K562 (cell line): ENCODE data around the gene FOXN3. TPM values are rescaled to one million over a fixed set of nuclear protein-coding genes. Genes with fewer than 3 reads are reported as not detected.

Source experiments
- ATAC-seq: fragments of 200-7000 bp; cut with Tn5 transposase; 3 replicates; pipeline ENCODE4 v1.9.1; 2020; ENCODE audit warnings: moderate library complexity
- BruUV-seq: library from RNA; stranded (reverse); fragments of 400-500 nt; replicated peaks from 2 replicates; lab custom pipeline; 2021; lab: Mats Ljungman, UMichigan
- CTCF ChIA-PET: fragments of 300-600 bp; formaldehyde crosslinking; extraction: SDS; loops from one replicate; lab custom pipeline; 2021; ENCODE audit warnings: low intra/inter-chr PET ratio; lab: Yijun Ruan, JAX
- POLR2A ChIA-PET: fragments of 300-600, 350-650 bp; sonication (Branson Sonifier 250); formaldehyde crosslinking; extraction: SDS; loops from one replicate; lab custom pipeline; 2021; ENCODE audit warnings: antibody characterized with exemption, inconsistent platforms; lab: Yijun Ruan, JAX
- DNase-seq, 4 experiments: peaks; one replicate each; pipeline versions ENCODE4 v3.0.0 to v3.0.0-alpha.2; 2011 to 2018; ENCODE audit warnings: low spot score in 3 of 4, mixed read lengths in 3 of 4; ENCODE audit errors: extremely low read depth in 1 of 4
- FAIRE-seq: peaks from 2 replicates; lab custom pipeline; 2011; peaks lifted over from hg19 to GRCh38; lab: Jason Lieb, UNC
- H2AFZ ChIP-seq: 2 replicates; pipeline ENCODE4 v1.6.0; 2011; ENCODE audit warnings: low read depth, low read length, control low read depth, inconsistent platforms
- H3K27ac ChIP-seq: fragments of 200-600 bp; 3 replicates; pipeline ENCODE4 v1.8.0; 2011; ENCODE audit warnings: low read depth, mild to moderate bottlenecking, control low read depth, inconsistent platforms, low read length, moderate library complexity, mixed read lengths; ENCODE audit errors: extremely low read depth
- H3K27me3 ChIP-seq, 2 experiments: fragments of 300-600 bp in 1 of 2; 2 replicates in 1 of 2; 3 replicates in 1 of 2; pipeline versions ENCODE4 v1.6.0 to v1.8.0; 2011; ENCODE audit warnings: inconsistent platforms in 2 of 2, low read length in 2 of 2, mild to moderate bottlenecking in 1 of 2, mixed read lengths in 1 of 2, moderate library complexity in 1 of 2; ENCODE audit not compliant: control insufficient read depth in 2 of 2, insufficient read depth in 2 of 2
- H3K36me3 ChIP-seq: fragments of 300-600 bp; 3 replicates; pipeline ENCODE4 v1.8.0; 2011; ENCODE audit warnings: mild to moderate bottlenecking, low read length, inconsistent platforms; ENCODE audit not compliant: control insufficient read depth, insufficient read depth
- H3K4me1 ChIP-seq, 2 experiments: fragments of 200-600 bp in 1 of 2; replicated peaks in 1 of 2; 2 replicates in 1 of 2; 3 replicates in 1 of 2; pipeline versions ENCODE4 v1.5.1 to v1.8.0; 2011; ENCODE audit warnings: inconsistent platforms in 2 of 2, low read length in 2 of 2, mild to moderate bottlenecking in 1 of 2, mixed read lengths in 1 of 2, moderate library complexity in 1 of 2; ENCODE audit not compliant: control insufficient read depth in 2 of 2, insufficient read depth in 2 of 2
- H3K4me2 ChIP-seq: 2 replicates; pipeline ENCODE4 v1.6.1; 2011; ENCODE audit warnings: low read length, control low read depth, inconsistent platforms, mixed read lengths; ENCODE audit not compliant: insufficient read depth
- H3K4me3 ChIP-seq: fragments of 200-600 bp; sonication (generic), shearing (Covaris generic); 2 replicates; pipeline ENCODE4 v1.5.1; 2016; ENCODE audit warnings: control low read depth, inconsistent platforms
- H3K79me2 ChIP-seq: fragments of 200-600 bp; 3 replicates; pipeline ENCODE4 v1.8.0; 2011; ENCODE audit warnings: low read length, inconsistent platforms; ENCODE audit not compliant: control insufficient read depth, insufficient read depth
- H3K9ac ChIP-seq, 2 experiments: 2 replicates each; pipeline versions ENCODE4 v1.6.0 to v1.6.1; 2011; ENCODE audit warnings: low read depth in 2 of 2, low read length in 2 of 2, control low read depth in 1 of 2, inconsistent platforms in 1 of 2, mild to moderate bottlenecking in 1 of 2, mixed read lengths in 1 of 2; ENCODE audit not compliant: insufficient read depth in 1 of 2
- H3K9me1 ChIP-seq: one replicate; pipeline ENCODE4 v1.6.0; 2011; ENCODE audit warnings: inconsistent platforms, mild to moderate bottlenecking, low read length, moderate library complexity; ENCODE audit not compliant: control insufficient read depth, insufficient read depth
- H3K9me3 ChIP-seq: replicated peaks from 2 replicates; pipeline ENCODE4 v1.5.1; 2011; ENCODE audit warnings: low read depth, low read length, inconsistent platforms; ENCODE audit not compliant: control insufficient read depth, insufficient read depth
- H4K20me1 ChIP-seq: replicated peaks from 2 replicates; pipeline ENCODE4 v1.6.1; 2011; ENCODE audit warnings: low read length, inconsistent platforms, mixed read lengths; ENCODE audit not compliant: control insufficient read depth, insufficient read depth
- ATF1 ChIP-seq, 2 experiments: fragments of 450-650 bp in 1 of 2; IDR thresholded peaks; 2 replicates each; pipeline ENCODE4 v1.6.1; 2016; ENCODE audit warnings: missing compliant biosample characterization in 1 of 2, missing genetic modification characterization in 1 of 2
- DMBX1 ChIP-seq: fragments of 250-450 bp; sonication (Bioruptor Pico); IDR thresholded peaks from 2 replicates; pipeline ENCODE4 v1.8.0; 2022; ENCODE audit warnings: inconsistent platforms, mild to moderate bottlenecking, moderate library complexity, borderline replicate concordance
- RB1 ChIP-seq: fragments of 450-650 bp; IDR thresholded peaks from 2 replicates; pipeline ENCODE4 v1.6.1; 2017; ENCODE audit warnings: low read depth, mild to moderate bottlenecking
- SMAD1 ChIP-seq: fragments of 150-350 bp; IDR thresholded peaks from 2 replicates; pipeline ENCODE4 v1.6.1; 2014; ENCODE audit warnings: low read length, low read depth; ENCODE audit not compliant: partially characterized antibody
- SREBF1 ChIP-seq: fragments of 150-350 bp; IDR thresholded peaks from 2 replicates; pipeline ENCODE4 v1.6.1; 2014; ENCODE audit warnings: antibody characterized with exemption, low read depth, low read length, borderline replicate concordance
- STAT5A ChIP-seq: IDR thresholded peaks from 2 replicates; pipeline ENCODE4 v1.6.1; 2012; ENCODE audit warnings: low read length, inconsistent platforms, borderline replicate concordance
- TCF7L2 ChIP-seq: fragments of 150-350 bp; IDR thresholded peaks from 2 replicates; pipeline ENCODE4 v1.6.1; 2016; ENCODE audit warnings: low read depth, mild to moderate bottlenecking, low read length, moderate library complexity
- ZBTB7A ChIP-seq: IDR thresholded peaks from 2 replicates; pipeline ENCODE4 v1.6.1; 2011; ENCODE audit warnings: low read depth, mild to moderate bottlenecking, low read length, moderate library complexity, borderline replicate concordance; ENCODE audit not compliant: control insufficient read depth
- ZSCAN32 ChIP-seq: fragments of 450-650 bp; formaldehyde crosslinking; IDR thresholded peaks from 2 replicates; pipeline ENCODE4 v1.4.0; 2020; ENCODE audit warnings: mild to moderate bottlenecking, moderate library complexity
- WGBS: fragments of 100-300 bp; shearing (Covaris generic); methylation state at CpG from one replicate; pipeline ENCODE4 v1.1.6; 2016; ENCODE audit warnings: low coverage, mixed read lengths; ENCODE audit not compliant: insufficient coverage; ENCODE audit errors: missing lambda C conversion rate; 5-methylcytosine and 5-hydroxymethylcytosine counted together
- in situ Hi-C: fragments of 300-500 bp; cut with MboI; formaldehyde crosslinking; loops from 4 replicates; pipeline ENCODE4 v1.15.0; 2018; ENCODE audit warnings: inconsistent platforms, mixed read lengths
- intact Hi-C: fragments of 100-400 bp; cut with micrococcal nuclease; formaldehyde crosslinking; loops from 2 replicates; pipeline ENCODE4 v1.14.2; 2022
- polyA plus RNA-seq, 8 experiments: library from polyadenylated mRNA; depleted of rRNA in 4 of 8; stranded (reverse) in 5 of 8; unstranded in 3 of 8; fragments of >200 nt; fragmentation: Nextera tagmentation in 2 of 8; fragmentation: Illumina TruSeq in 1 of 8; extraction: Ambion mirVana in 2 of 8; extraction: Trizol in 1 of 8; gene quantifications; 2 replicates each; pipeline versions ENCODE4 v1.2.1 to v1.2.3, GENCODE V29; 2011 to 2014; ENCODE audit warnings: inconsistent platforms in 1 of 8, missing spikeins in 1 of 8
- total RNA-seq, 7 experiments: library from RNA; depleted of rRNA in 6 of 7; stranded (reverse); fragments of >200 nt in 6 of 7; fragmentation: Illumina TruSeq in 2 of 7; extraction: Trizol in 2 of 7; gene quantifications; 2 replicates each; pipeline versions ENCODE4 v1.2.1 to v1.2.3, GENCODE V29; 2011 to 2021; ENCODE audit warnings: low replicate concordance in 1 of 7
- TF ChIP-seq, protein P1 (sequence below), 2 experiments: IDR thresholded peaks; 2 replicates each; pipeline ENCODE4 v1.6.1; 2011; ENCODE audit warnings: borderline replicate concordance in 1 of 2, control low read depth in 1 of 2, low read depth in 1 of 2, low read length in 1 of 2, mild to moderate bottlenecking in 1 of 2, mixed read lengths in 1 of 2, moderate library complexity in 1 of 2; ENCODE audit not compliant: insufficient read depth in 1 of 2, insufficient read length in 1 of 2, poor library complexity in 1 of 2, severe bottlenecking in 1 of 2; ENCODE audit errors: extremely low read depth in 1 of 2
- TF ChIP-seq, protein P2 (sequence below): fragments of 250-450 bp; sonication (Bioruptor Pico); IDR thresholded peaks from 2 replicates; pipeline ENCODE4 v1.8.0; 2022; ENCODE audit warnings: moderate library complexity, mild to moderate bottlenecking, inconsistent platforms
- TF ChIP-seq, protein P3 (sequence below): fragments of 200-400 bp; formaldehyde crosslinking; IDR thresholded peaks from 2 replicates; pipeline ENCODE4 v1.6.1; 2017; ENCODE audit warnings: mild to moderate bottlenecking, low read depth, low read length, moderate library complexity
- TF ChIP-seq, protein P4 (sequence below): fragments of 450-650 bp; formaldehyde crosslinking; conservative IDR thresholded peaks from 2 replicates; pipeline ENCODE4 v1.4.0; 2022; ENCODE audit warnings: mild to moderate bottlenecking, missing genetic modification characterization

Gene FOXN3
- total and polyA plus RNA-seq, 9 of the 15 experiments (the other 6 are each of a cell fraction or from before 2014, with no cell fraction given): 0.07 to 1.3 (median 0.40) TPM

- H3K9me3 ChIP-seq: no peaks in the 10 kb centered on the region
- no peaks in the 10 kb centered on the region for H3K36me3 ChIP-seq
- H4K20me1 ChIP-seq: no peaks in the 10 kb centered on the region
- ATAC-seq: no peak
- in situ Hi-C loops (no loop called here), intact Hi-C loops (no loop called here)
- H3K4me3 ChIP-seq: no peak overlapping the region
- BruUV-seq: no TSS peak
- H3K27me3 ChIP-seq: no peaks in the 10 kb centered on the region; a peak in 2 of 5 replicates
- H3K79me2 ChIP-seq: no peaks in the 10 kb centered on the region
- ChIA-PET POLR2A (no interaction called here), CTCF (no interaction called here)
- no peak overlapping the region for H3K27ac ChIP-seq
- no peak for FAIRE-seq
- no peak for DNase-seq
- TF ChIP-seq, protein P1, sequence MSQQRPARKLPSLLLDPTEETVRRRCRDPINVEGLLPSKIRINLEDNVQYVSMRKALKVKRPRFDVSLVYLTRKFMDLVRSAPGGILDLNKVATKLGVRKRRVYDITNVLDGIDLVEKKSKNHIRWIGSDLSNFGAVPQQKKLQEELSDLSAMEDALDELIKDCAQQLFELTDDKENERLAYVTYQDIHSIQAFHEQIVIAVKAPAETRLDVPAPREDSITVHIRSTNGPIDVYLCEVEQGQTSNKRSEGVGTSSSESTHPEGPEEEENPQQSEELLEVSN (IDR thresholded peaks at IDR 0.05; ENCODE audit: borderline replicate concordance in 1 of 2, extremely low read depth in 1 of 2, insufficient read depth in 1 of 2, insufficient read length in 1 of 2, low read depth in 1 of 2, low read length in 1 of 2, poor library complexity in 1 of 2, severe bottlenecking in 1 of 2): no peak
- TF ChIP-seq ATF1 (CRISPR knock-in tag; IDR thresholded peaks at IDR 0.05): no peak
- TF ChIP-seq ATF1 (tag; IDR thresholded peaks at IDR 0.05): no peak
- TF ChIP-seq STAT5A: no peak
- TF ChIP-seq ZSCAN32 (CRISPR knock-in tag): no peak
- TF ChIP-seq, protein P2, sequence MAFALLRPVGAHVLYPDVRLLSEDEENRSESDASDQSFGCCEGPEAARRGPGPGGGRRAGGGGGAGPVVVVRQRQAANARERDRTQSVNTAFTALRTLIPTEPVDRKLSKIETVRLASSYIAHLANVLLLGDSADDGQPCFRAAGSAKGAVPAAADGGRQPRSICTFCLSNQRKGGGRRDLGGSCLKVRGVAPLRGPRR (CRISPR knock-in tag): no peak
- TF ChIP-seq, protein P3, sequence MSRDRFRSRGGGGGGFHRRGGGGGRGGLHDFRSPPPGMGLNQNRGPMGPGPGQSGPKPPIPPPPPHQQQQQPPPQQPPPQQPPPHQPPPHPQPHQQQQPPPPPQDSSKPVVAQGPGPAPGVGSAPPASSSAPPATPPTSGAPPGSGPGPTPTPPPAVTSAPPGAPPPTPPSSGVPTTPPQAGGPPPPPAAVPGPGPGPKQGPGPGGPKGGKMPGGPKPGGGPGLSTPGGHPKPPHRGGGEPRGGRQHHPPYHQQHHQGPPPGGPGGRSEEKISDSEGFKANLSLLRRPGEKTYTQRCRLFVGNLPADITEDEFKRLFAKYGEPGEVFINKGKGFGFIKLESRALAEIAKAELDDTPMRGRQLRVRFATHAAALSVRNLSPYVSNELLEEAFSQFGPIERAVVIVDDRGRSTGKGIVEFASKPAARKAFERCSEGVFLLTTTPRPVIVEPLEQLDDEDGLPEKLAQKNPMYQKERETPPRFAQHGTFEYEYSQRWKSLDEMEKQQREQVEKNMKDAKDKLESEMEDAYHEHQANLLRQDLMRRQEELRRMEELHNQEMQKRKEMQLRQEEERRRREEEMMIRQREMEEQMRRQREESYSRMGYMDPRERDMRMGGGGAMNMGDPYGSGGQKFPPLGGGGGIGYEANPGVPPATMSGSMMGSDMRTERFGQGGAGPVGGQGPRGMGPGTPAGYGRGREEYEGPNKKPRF: no peak
- TF ChIP-seq, protein P4, sequence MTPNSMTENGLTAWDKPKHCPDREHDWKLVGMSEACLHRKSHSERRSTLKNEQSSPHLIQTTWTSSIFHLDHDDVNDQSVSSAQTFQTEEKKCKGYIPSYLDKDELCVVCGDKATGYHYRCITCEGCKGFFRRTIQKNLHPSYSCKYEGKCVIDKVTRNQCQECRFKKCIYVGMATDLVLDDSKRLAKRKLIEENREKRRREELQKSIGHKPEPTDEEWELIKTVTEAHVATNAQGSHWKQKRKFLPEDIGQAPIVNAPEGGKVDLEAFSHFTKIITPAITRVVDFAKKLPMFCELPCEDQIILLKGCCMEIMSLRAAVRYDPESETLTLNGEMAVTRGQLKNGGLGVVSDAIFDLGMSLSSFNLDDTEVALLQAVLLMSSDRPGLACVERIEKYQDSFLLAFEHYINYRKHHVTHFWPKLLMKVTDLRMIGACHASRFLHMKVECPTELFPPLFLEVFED (CRISPR knock-in tag): no peak
- no peak for TF ChIP-seq ZBTB7A
- TF ChIP-seq DMBX1 (CRISPR knock-in tag): no peak
- TF ChIP-seq RB1: no peak
- no peak for TF ChIP-seq TCF7L2
- no peak for TF ChIP-seq SMAD1
- no peak for TF ChIP-seq SREBF1
- 4% methylated on average over 6 of the region's 9 CpGs for WGBS
- no peaks in the 10 kb centered on the region for H3K9me1 ChIP-seq
- H3K4me2 ChIP-seq: no peak overlapping the region
- H3K9ac ChIP-seq: no peak overlapping the region
- no peaks in the 10 kb centered on the region for H3K4me1 ChIP-seq
- H2AFZ ChIP-seq: no peak overlapping the region
Measured at GRCh38 chr14:89386212-89386886, 30.7 kb downstream of the FOXN3 start.
